Astrocyte of the cerebellum (primary cell): ENCODE measurements around the gene TAS2R40.
"Not testable (repeated sequence)": the region's sequence is repeated elsewhere in the genome, so short reads cannot be mapped to it uniquely, and the experiment has no call there.

Source experiments
- DNase-seq: peaks from one replicate; pipeline ENCODE4 v3.0.0-alpha.2; 2011; ENCODE audit warnings: low read depth
- H3K4me3 ChIP-seq: 2 replicates; pipeline ENCODE4 v1.5.1; 2011; ENCODE audit warnings: mild to moderate bottlenecking, low read depth, low read length, moderate library complexity
- CTCF ChIP-seq: IDR thresholded peaks from 2 replicates; pipeline ENCODE4 v1.5.1; 2012; ENCODE audit warnings: low read length, low read depth, moderate library complexity, mild to moderate bottlenecking; ENCODE audit errors: missing control alignments
- in situ Hi-C: cut with HindIII; loops from 2 replicates; pipeline ENCODE4 v1.10.0; 2017; ENCODE audit warnings: low sequenced_read_pairs

Gene TAS2R40

GRCh38 chr7:143221737-143222136 is at the start of gene TAS2R40:
TSS of gene TAS2R40 (plus strand) at chr7:143222037. CDS start at chr7:143222079, 42 bp downstream.
- in situ Hi-C loops = no loop called here
- DNase-seq = no peak
- H3K4me3 ChIP-seq = no peak within 1 kb of the TSS
- no peak for TF ChIP-seq CTCF

GRCh38 chr7:143172354-143172753 is 49.5 kb upstream of the TAS2R40 start:
- DNase-seq = no peak
- in situ Hi-C loops = no loop called here
- no peak for TF ChIP-seq CTCF
- no peak overlapping the region for H3K4me3 ChIP-seq

- in situ Hi-C loops = no loop called here
- no peak overlapping the region for H3K4me3 ChIP-seq
- no peak for TF ChIP-seq CTCF
- no peak for DNase-seq
Measured at GRCh38 chr7:143176128-143176527, 45.7 kb upstream of the TAS2R40 start.

GRCh38 chr7:143177374-143178119 is 44.3 kb upstream of the TAS2R40 start:
- in situ Hi-C loops = no loop called here
- DNase-seq = no peak
- TF ChIP-seq CTCF = no peak
- no peak overlapping the region for H3K4me3 ChIP-seq

- in situ Hi-C loops, H3K4me3 ChIP-seq, DNase-seq: not testable (repeated sequence)
Measured at GRCh38 chr7:143180771-143181170, 41.1 kb upstream of the TAS2R40 start.

- in situ Hi-C loops = no loop called here
- no peak for TF ChIP-seq CTCF
- no peak overlapping the region for H3K4me3 ChIP-seq
- no peak for DNase-seq
Measured at GRCh38 chr7:143181349-143181748, 40.5 kb upstream of the TAS2R40 start.

- no peak within 1 kb of the TSS for H3K4me3 ChIP-seq
- no peak for DNase-seq
- TF ChIP-seq CTCF = no peak
- in situ Hi-C loops = no loop called here
Measured at GRCh38 chr7:143183024-143183423, 38.8 kb upstream of the TAS2R40 start, which contains the start of gene TAS2R39. TSS of gene TAS2R39 (plus strand) at chr7:143183419. CDS start at chr7:143183419, 0 bp downstream.
